NT2/D1 (cell line): Measurements from ENCODE around the gene FEN1.
A peak's percentile ranks its signal among the peaks of the same experiment; 100 is the strongest.

ENCODE experiments used
- DNase-seq: peaks from one replicate; pipeline ENCODE4 v3.0.0-alpha.2; 2011; ENCODE audit warnings: low read depth, low spot score
- H3K27me3 ChIP-seq: 2 replicates; pipeline ENCODE4 v1.6.0; 2011; ENCODE audit warnings: mild to moderate bottlenecking; ENCODE audit not compliant: insufficient read length, insufficient read depth
- H3K36me3 ChIP-seq: 2 replicates; pipeline ENCODE4 v1.6.1; 2011; ENCODE audit warnings: mild to moderate bottlenecking, low read length, mixed read lengths; ENCODE audit not compliant: insufficient read depth, insufficient read length
- H3K4me1 ChIP-seq: 2 replicates; pipeline ENCODE4 v1.5.1; 2011; ENCODE audit not compliant: insufficient read depth, insufficient read length
- H3K4me3 ChIP-seq: 2 replicates; pipeline ENCODE4 v1.5.1; 2011; ENCODE audit warnings: low read depth; ENCODE audit not compliant: insufficient read length
- H3K9ac ChIP-seq: 2 replicates; pipeline ENCODE4 v1.6.0; 2011; ENCODE audit warnings: low read depth; ENCODE audit not compliant: insufficient read length
- H3K9me3 ChIP-seq: 2 replicates; pipeline ENCODE4 v1.5.1; 2011; ENCODE audit warnings: mild to moderate bottlenecking, low read length; ENCODE audit not compliant: insufficient read depth
- SUZ12 ChIP-seq: IDR thresholded peaks from 2 replicates; pipeline ENCODE4 v1.6.1; 2011; ENCODE audit not compliant: insufficient read length, insufficient read depth; ENCODE audit errors: extremely low read depth
- YY1 ChIP-seq: IDR thresholded peaks from 2 replicates; pipeline ENCODE4 v1.6.1; 2011; ENCODE audit not compliant: insufficient read length, insufficient read depth
- ZNF274 ChIP-seq: IDR thresholded peaks from 2 replicates; pipeline ENCODE4 v1.6.1; 2011; ENCODE audit warnings: mild to moderate bottlenecking, low read depth, low read length

Gene FEN1

GRCh38 chr11:61793083-61793828 is 545 bp downstream of the FEN1 start:
- H3K36me3 ChIP-seq: peaks cover 72% of the 10 kb centered on the region
- peaks cover 6% of the 10 kb centered on the region for H3K4me1 ChIP-seq
- peak overlapping the region; percentile 99 for H3K9ac ChIP-seq
- H3K27me3 ChIP-seq: no peaks in the 10 kb centered on the region
- DNase-seq: no peak
- no peaks in the 10 kb centered on the region for H3K9me3 ChIP-seq
- H3K4me3 ChIP-seq: peak overlapping the region; percentile 96
- TF ChIP-seq SUZ12 (no peak), YY1 (no peak), ZNF274 (no peak)

GRCh38 chr11:61793829-61794204 is 1.1 kb downstream of the FEN1 start:
- Histone ChIP-seq H3K27me3 (no peaks in the 10 kb centered on the region), H3K36me3 (peaks cover 71% of the 10 kb centered on the region), H3K9ac (peak overlapping the region; percentile 99), H3K4me3 (peak overlapping the region; percentile 96), H3K9me3 (no peaks in the 10 kb centered on the region), H3K4me1 (peaks cover 6% of the 10 kb centered on the region)
- no peak for DNase-seq
- no peak for TF ChIP-seq SUZ12
- TF ChIP-seq ZNF274: no peak
- TF ChIP-seq YY1: no peak

- peaks cover 6% of the 10 kb centered on the region for H3K4me1 ChIP-seq
- H3K9ac ChIP-seq: no peak overlapping the region
- no peak overlapping the region for H3K4me3 ChIP-seq
- DNase-seq: no peak
- TF ChIP-seq YY1: no peak
- no peak for TF ChIP-seq ZNF274
- no peak for TF ChIP-seq SUZ12
- peaks cover 67% of the 10 kb centered on the region for H3K36me3 ChIP-seq
- no peaks in the 10 kb centered on the region for H3K27me3 ChIP-seq
- no peaks in the 10 kb centered on the region for H3K9me3 ChIP-seq
Observed at GRCh38 chr11:61794579-61794978, 1.9 kb downstream of the FEN1 start.

- no peak overlapping the region for H3K9ac ChIP-seq
- H3K4me1 ChIP-seq: peaks cover 4% of the 10 kb centered on the region
- H3K9me3 ChIP-seq: no peaks in the 10 kb centered on the region
- TF ChIP-seq YY1 (no peak), ZNF274 (no peak), SUZ12 (no peak)
- H3K27me3 ChIP-seq: no peaks in the 10 kb centered on the region
- H3K36me3 ChIP-seq: peaks cover 67% of the 10 kb centered on the region
- no peak for DNase-seq
- no peak overlapping the region for H3K4me3 ChIP-seq
Observed at GRCh38 chr11:61795459-61795858, 2.7 kb downstream of the FEN1 start.

GRCh38 chr11:61795876-61796526 is 3.3 kb downstream of the FEN1 start:
- H3K36me3 ChIP-seq: peaks cover 67% of the 10 kb centered on the region
- no peaks in the 10 kb centered on the region for H3K9me3 ChIP-seq
- H3K9ac ChIP-seq: no peak overlapping the region
- H3K4me3 ChIP-seq: no peak overlapping the region
- TF ChIP-seq ZNF274 (no peak), YY1 (no peak), SUZ12 (no peak)
- peaks cover 3% of the 10 kb centered on the region for H3K4me1 ChIP-seq
- no peak for DNase-seq
- H3K27me3 ChIP-seq: no peaks in the 10 kb centered on the region

- peak; percentile 60 for DNase-seq
- Histone ChIP-seq H3K4me1 (peaks cover 3% of the 10 kb centered on the region), H3K9ac (no peak overlapping the region), H3K36me3 (peaks cover 79% of the 10 kb centered on the region), H3K27me3 (no peaks in the 10 kb centered on the region), H3K4me3 (no peak overlapping the region), H3K9me3 (no peaks in the 10 kb centered on the region)
- TF ChIP-seq ZNF274: no peak
Observed at GRCh38 chr11:61797263-61797944, 4.7 kb downstream of the FEN1 start.

GRCh38 chr11:61799665-61800284 is 7.1 kb downstream of the FEN1 start:
- H3K9me3 ChIP-seq: no peaks in the 10 kb centered on the region
- TF ChIP-seq SUZ12 (no peak), YY1 (no peak)
- no peak overlapping the region for H3K9ac ChIP-seq
- H3K27me3 ChIP-seq: no peaks in the 10 kb centered on the region
- no peak for DNase-seq
- H3K36me3 ChIP-seq: peaks cover 91% of the 10 kb centered on the region
- H3K4me3 ChIP-seq: no peak overlapping the region
- peaks cover 3% of the 10 kb centered on the region for H3K4me1 ChIP-seq
